Ascending aorta (tissue), 2 donors: Measurements from ENCODE around the gene TRIM9. TPM values are rescaled to one million over a fixed set of nuclear protein-coding genes. Genes with fewer than 3 reads are reported as not detected.

Source experiments
- DNase-seq, 2 donors: peaks; one replicate each; pipeline ENCODE4 v3.0.0-alpha.2; 2019; ENCODE audit warnings: low spot score in 2 of 2
- H3K27ac ChIP-seq, 2 donors: fragments of 200-600 bp; sonication (generic); one replicate each; pipeline ENCODE4 v1.5.1; 2016 to 2017; ENCODE audit warnings: mild to moderate bottlenecking in 1 of 2
- H3K27me3 ChIP-seq: fragments of 200-600 bp; sonication (generic); one replicate; pipeline ENCODE4 v1.5.1; 2017
- H3K36me3 ChIP-seq, 2 donors: fragments of 200-600 bp; sonication (generic); one replicate each; pipeline ENCODE4 v1.5.1; 2016
- H3K4me1 ChIP-seq, 2 donors: fragments of 200-600 bp; sonication (generic); one replicate each; pipeline ENCODE4 v1.5.1; 2016 to 2017; ENCODE audit warnings: mild to moderate bottlenecking in 1 of 2
- H3K4me3 ChIP-seq, 2 donors: fragments of 200-600 bp; sonication (generic); one replicate each; pipeline ENCODE4 v1.5.1; 2016 to 2017; ENCODE audit warnings: mild to moderate bottlenecking in 1 of 2
- H3K9me3 ChIP-seq, 2 donors: fragments of 200-600 bp; sonication (generic); one replicate each; pipeline ENCODE4 v1.5.1; 2016
- intact Hi-C: fragments of 100-400 bp; cut with DNase I; formaldehyde crosslinking; loops from one replicate; pipeline ENCODE4 v1.15.1; 2023
- total RNA-seq: library from RNA; depleted of rRNA; stranded (reverse); fragments of >200 nt; gene quantifications from one replicate; pipeline ENCODE4 v1.1.0, GENCODE V29; 2016
- TF ChIP-seq, protein P1 (sequence below), 3 experiments: fragments of 200-600 bp in 2 of 3; fragments of 450-650 bp in 1 of 3; sonication (generic) in 2 of 3; IDR thresholded peaks; one replicate each; pipeline ENCODE4 v1.5.1; 2016 to 2019; ENCODE audit warnings: antibody characterized with exemption in 3 of 3, mild to moderate bottlenecking in 1 of 3, moderate library complexity in 1 of 3

Gene TRIM9
- total RNA-seq, 1 donor from 2014 or later, result 4.2 TPM

DNA sequence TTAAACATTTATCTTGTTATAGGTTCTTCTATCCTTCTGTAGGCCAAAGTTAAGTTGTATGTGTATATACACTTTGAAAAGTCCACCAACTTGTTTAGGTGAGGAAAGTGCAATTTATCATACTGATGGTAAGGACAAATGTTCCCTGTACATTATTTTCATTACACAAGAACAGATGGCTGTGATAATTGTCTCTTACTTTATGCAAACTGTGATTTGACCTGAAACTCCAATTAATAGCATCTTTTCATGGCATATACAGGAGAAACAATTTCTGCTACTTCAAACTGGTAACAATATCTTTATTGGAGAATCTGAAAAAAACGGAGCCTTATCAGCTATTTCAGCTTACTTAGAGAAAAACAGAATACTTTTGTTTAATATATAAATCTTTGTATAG, 5.6 kb downstream of the TRIM9 start:
- Histone ChIP-seq H3K27me3 (no peaks in the 10 kb centered on the region), H3K36me3 (no peaks in the 10 kb centered on the region), H3K4me1 (peaks cover 2% of the 10 kb centered on the region in 2 donors), H3K4me3 (no peak overlapping the region), H3K9me3 (no peaks in the 10 kb centered on the region), H3K27ac (no peak overlapping the region)
- no peak for DNase-seq
- intact Hi-C loops, result no loop called here
- TF ChIP-seq, protein P1, sequence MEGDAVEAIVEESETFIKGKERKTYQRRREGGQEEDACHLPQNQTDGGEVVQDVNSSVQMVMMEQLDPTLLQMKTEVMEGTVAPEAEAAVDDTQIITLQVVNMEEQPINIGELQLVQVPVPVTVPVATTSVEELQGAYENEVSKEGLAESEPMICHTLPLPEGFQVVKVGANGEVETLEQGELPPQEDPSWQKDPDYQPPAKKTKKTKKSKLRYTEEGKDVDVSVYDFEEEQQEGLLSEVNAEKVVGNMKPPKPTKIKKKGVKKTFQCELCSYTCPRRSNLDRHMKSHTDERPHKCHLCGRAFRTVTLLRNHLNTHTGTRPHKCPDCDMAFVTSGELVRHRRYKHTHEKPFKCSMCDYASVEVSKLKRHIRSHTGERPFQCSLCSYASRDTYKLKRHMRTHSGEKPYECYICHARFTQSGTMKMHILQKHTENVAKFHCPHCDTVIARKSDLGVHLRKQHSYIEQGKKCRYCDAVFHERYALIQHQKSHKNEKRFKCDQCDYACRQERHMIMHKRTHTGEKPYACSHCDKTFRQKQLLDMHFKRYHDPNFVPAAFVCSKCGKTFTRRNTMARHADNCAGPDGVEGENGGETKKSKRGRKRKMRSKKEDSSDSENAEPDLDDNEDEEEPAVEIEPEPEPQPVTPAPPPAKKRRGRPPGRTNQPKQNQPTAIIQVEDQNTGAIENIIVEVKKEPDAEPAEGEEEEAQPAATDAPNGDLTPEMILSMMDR (IDR thresholded peaks at IDR 0.05), result no peak

DNA sequence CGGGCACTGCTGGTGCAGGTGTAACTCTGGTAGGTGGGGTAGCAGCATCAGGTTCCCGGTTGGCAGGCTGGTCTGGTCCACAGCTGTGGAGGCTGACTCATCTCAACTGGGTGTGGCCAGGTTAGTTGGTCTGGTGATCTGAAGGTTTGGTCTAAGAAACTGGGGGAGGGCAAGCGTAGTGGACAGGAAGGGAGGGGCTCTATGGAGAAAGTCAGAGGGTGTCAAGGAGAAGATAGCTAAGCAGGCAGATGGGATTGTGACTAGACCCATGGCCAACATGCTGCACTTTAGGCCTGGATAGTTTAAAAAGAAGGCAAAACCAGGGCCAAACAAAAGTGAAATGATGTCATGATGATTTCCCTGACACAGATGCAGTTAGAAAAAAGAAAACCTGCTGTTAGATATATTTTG, 7.9 kb downstream of the TRIM9 start:
- Histone ChIP-seq H3K27ac (no peak overlapping the region), H3K4me1 (no peaks in the 10 kb centered on the region), H3K36me3 (no peaks in the 10 kb centered on the region), H3K9me3 (no peaks in the 10 kb centered on the region), H3K27me3 (no peaks in the 10 kb centered on the region), H3K4me3 (no peak overlapping the region)
- TF ChIP-seq, protein P1 (IDR thresholded peaks at IDR 0.05), result no peak
- no peak for DNase-seq
- intact Hi-C loops, result no loop called here

DNA sequence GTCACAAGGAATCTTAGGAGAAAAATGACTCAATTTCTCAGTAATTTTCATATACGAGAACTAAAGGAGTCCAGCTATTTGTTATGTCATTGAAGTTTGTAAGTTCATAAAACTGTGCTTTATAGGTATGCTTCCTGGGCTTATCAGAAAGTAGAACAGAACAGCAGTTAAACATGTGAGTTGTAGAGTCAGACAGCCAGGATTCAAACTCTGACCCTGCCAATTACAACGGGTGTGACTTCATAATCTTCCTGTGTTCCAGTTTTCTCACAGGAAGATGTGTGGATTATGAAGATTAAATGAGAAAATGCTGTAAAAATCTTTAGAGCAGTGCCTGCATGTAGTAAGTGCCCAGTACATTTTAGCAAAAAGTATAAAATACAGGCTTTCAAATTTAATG, 8.9 kb downstream of the TRIM9 start:
- H3K4me3 ChIP-seq, result no peak overlapping the region
- H3K4me1 ChIP-seq, result no peaks in the 10 kb centered on the region
- DNase-seq, result no peak
- H3K27ac ChIP-seq, result no peak overlapping the region
- H3K9me3 ChIP-seq, result no peaks in the 10 kb centered on the region
- H3K27me3 ChIP-seq, result no peaks in the 10 kb centered on the region
- TF ChIP-seq, protein P1 (IDR thresholded peaks at IDR 0.05), result no peak
- H3K36me3 ChIP-seq, result no peaks in the 10 kb centered on the region
- intact Hi-C loops, result no loop called here

DNA sequence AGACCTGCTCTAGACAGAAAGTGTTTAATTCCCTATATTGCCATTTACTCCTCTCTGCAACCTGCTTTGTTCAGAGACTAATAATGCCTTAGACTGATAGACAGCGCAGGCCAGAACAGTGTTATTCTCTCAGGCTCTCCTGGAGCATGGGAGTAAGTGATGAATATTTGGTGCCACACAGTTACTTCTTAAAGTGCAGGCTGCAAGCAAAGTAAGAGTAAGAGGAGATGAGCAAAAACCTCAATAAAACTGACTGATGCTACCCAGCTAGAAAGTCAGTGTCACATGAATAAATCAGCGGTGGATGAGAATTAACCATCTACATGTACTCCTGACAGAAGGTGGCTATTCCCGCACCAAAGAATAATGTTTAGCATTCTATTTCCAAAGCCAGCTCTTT, 9.9 kb downstream of the TRIM9 start:
- Histone ChIP-seq H3K36me3 (no peaks in the 10 kb centered on the region), H3K27me3 (no peaks in the 10 kb centered on the region), H3K27ac (no peak overlapping the region), H3K9me3 (no peaks in the 10 kb centered on the region), H3K4me1 (no peaks in the 10 kb centered on the region), H3K4me3 (no peak overlapping the region)
- intact Hi-C loops, result no loop called here
- no peak for DNase-seq
- TF ChIP-seq, protein P1 (IDR thresholded peaks at IDR 0.05), result no peak

DNA sequence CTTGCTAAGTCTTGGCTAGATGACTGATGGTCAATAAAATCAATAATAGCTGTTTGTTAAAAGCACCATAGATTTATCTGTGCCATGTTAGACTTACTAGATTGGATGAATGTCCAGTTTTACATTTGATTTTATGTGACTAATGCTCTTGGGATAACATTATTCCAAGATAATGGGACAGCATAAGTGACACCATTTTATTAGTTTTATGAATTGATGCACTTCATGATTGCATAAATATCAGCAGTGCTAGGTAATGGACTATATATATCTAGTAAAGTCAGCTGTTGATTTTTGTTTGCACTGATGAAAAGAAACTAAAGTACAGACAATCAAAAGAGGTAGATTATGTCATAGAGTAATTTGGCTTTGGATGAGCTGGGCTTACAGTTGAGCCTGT, 10.4 kb downstream of the TRIM9 start:
- H3K27me3 ChIP-seq, result no peaks in the 10 kb centered on the region
- H3K9me3 ChIP-seq, result no peaks in the 10 kb centered on the region
- H3K4me3 ChIP-seq, result no peak overlapping the region
- no peak overlapping the region for H3K27ac ChIP-seq
- TF ChIP-seq, protein P1 (IDR thresholded peaks at IDR 0.05), result no peak
- no peaks in the 10 kb centered on the region for H3K4me1 ChIP-seq
- no peak for DNase-seq
- intact Hi-C loops, result no loop called here
- no peaks in the 10 kb centered on the region for H3K36me3 ChIP-seq

DNA sequence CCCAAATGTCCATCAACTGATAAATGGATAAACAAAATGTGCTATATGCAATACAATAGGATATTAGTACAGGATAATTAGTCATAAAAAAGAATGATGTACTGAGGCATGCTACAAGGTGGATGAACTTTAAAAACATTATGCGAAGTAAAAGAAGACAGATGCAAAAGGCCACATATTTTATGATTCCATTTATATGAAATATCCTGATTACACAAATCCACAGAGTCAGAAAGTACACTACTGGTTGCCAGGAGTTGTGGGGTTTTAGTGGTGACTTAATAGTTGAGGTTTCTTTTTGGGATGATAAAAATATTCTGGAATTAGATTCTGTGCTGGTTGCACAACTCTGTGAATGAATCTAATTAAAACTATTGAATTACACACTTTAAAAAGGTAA, 12.6 kb downstream of the TRIM9 start:
- intact Hi-C loops, result no loop called here
- no peaks in the 10 kb centered on the region for H3K36me3 ChIP-seq
- H3K27ac ChIP-seq, result no peak overlapping the region
- TF ChIP-seq, protein P1 (IDR thresholded peaks at IDR 0.05), result no peak
- H3K4me1 ChIP-seq, result no peaks in the 10 kb centered on the region
- H3K9me3 ChIP-seq, result no peaks in the 10 kb centered on the region
- no peaks in the 10 kb centered on the region for H3K27me3 ChIP-seq
- H3K4me3 ChIP-seq, result no peak overlapping the region
- DNase-seq, result no peak
